A172 (cell line): ENCODE data around the gene DHX16. TPM values are rescaled to one million over a fixed set of nuclear protein-coding genes. Genes with fewer than 3 reads are reported as not detected.
"Not testable (repeated sequence)": the region's sequence is repeated elsewhere in the genome, so short reads cannot be mapped to it uniquely, and the experiment has no call there.

Source experiments
- DNase-seq: peaks from one replicate; pipeline ENCODE4 v3.0.0-alpha.2; 2015; ENCODE audit warnings: low spot score
- total RNA-seq: library from RNA; depleted of rRNA; stranded (reverse); fragments of >200 nt; shearing (Covaris generic); gene quantifications from 2 replicates; pipeline ENCODE4 v1.2.3, GENCODE V29; 2014; rRNA removed

DHX16 gene
- 30.4 and 36.1 TPM in 2 replicates for total RNA-seq

- peak; percentile 93 for DNase-seq
Observed at GRCh38 chr6:30672445-30673253, at the start of gene DHX16. Gene DHX16 (minus strand): TSS chr6:30673006. CDS start chr6:30672841, 165 bp downstream.

GRCh38 chr6:30722025-30722279, 49.1 kb upstream of the DHX16 start:
- DNase-seq = not testable (repeated sequence)

- DNase-seq = peak; percentile 73
Observed at GRCh38 chr6:30721198-30722024, 48.6 kb upstream of the DHX16 start.

GRCh38 chr6:30720738-30721197, 48.0 kb upstream of the DHX16 start:
- DNase-seq = peak; percentile 33

GRCh38 chr6:30719791-30720737, 47.3 kb upstream of the DHX16 start, which contains the start of gene TUBB:
Gene TUBB (plus strand): TSS chr6:30720352. CDS start chr6:30720507, 155 bp downstream.
- DNase-seq = peak; percentile 97

GRCh38 chr6:30719356-30719755, 46.5 kb upstream of the DHX16 start:
- DNase-seq = no peak

GRCh38 chr6:30717845-30718720, 45.3 kb upstream of the DHX16 start:
- not testable (repeated sequence) for DNase-seq

- peak; percentile 100 for DNase-seq
Observed at GRCh38 chr6:30717129-30717844, 44.5 kb upstream of the DHX16 start, which contains the start of gene MDC1. Gene MDC1 (minus strand): TSS chr6:30717281. CDS start chr6:30715175, 2,106 bp downstream.

GRCh38 chr6:30716879-30717128, 44.0 kb upstream of the DHX16 start:
- DNase-seq = no peak

GRCh38 chr6:30714263-30714662, 41.5 kb upstream of the DHX16 start:
- no peak for DNase-seq

- DNase-seq = no peak
Observed at GRCh38 chr6:30712441-30712945, 39.7 kb upstream of the DHX16 start.

- DNase-seq = no peak
Observed at GRCh38 chr6:30711758-30712380, 39.1 kb upstream of the DHX16 start.

GRCh38 chr6:30709101-30709868, 36.5 kb upstream of the DHX16 start:
- no peak for DNase-seq

GRCh38 chr6:30707281-30707850, 34.6 kb upstream of the DHX16 start:
- no peak for DNase-seq

- DNase-seq = no peak
Observed at GRCh38 chr6:30705620-30706019, 32.8 kb upstream of the DHX16 start.

GRCh38 chr6:30703821-30704220, 31.0 kb upstream of the DHX16 start:
- no peak for DNase-seq

GRCh38 chr6:30703011-30703410, 30.2 kb upstream of the DHX16 start:
- no peak for DNase-seq

GRCh38 chr6:30700340-30700739, 27.5 kb upstream of the DHX16 start:
- no peak for DNase-seq
